Endothelial cell of umbilical vein (primary cell): ENCODE results near the gene EPX. TPM values are rescaled to one million over a fixed set of nuclear protein-coding genes. Genes with fewer than 3 reads are reported as not detected.

Source experiments
- BruUV-seq: library from RNA; stranded (reverse); fragments of 400-500 nt; replicated peaks from 2 replicates; lab custom pipeline; 2021; lab: Mats Ljungman, UMichigan
- CTCF ChIA-PET: fragments of 300-600, 350-600 bp; sonication (Branson Sonifier 250); formaldehyde crosslinking; loops from one replicate; lab custom pipeline; 2021; ENCODE audit warnings: antibody characterized with exemption, inconsistent platforms; lab: Charles Lee
- POLR2A ChIA-PET: fragments of 300-600, 350-600 bp; sonication (Branson Sonifier 250); formaldehyde crosslinking; loops from one replicate; lab custom pipeline; 2021; ENCODE audit warnings: antibody characterized with exemption, inconsistent platforms; lab: Charles Lee
- DNase-seq: peaks from one replicate; pipeline ENCODE4 v3.0.0-alpha.2; 2011; ENCODE audit warnings: low read depth, low spot score
- FAIRE-seq: peaks from 2 replicates; lab custom pipeline; 2011; peaks lifted over from hg19 to GRCh38; lab: Jason Lieb, UNC
- H2AFZ ChIP-seq: 2 replicates; pipeline ENCODE4 v1.6.0; 2012; ENCODE audit warnings: low read depth, low read length, control low read depth, inconsistent platforms
- H3K27ac ChIP-seq: 2 replicates; pipeline ENCODE4 v1.5.1; 2011; ENCODE audit warnings: low read depth, mild to moderate bottlenecking, control low read depth, low read length, moderate library complexity; ENCODE audit not compliant: insufficient read depth
- H3K27me3 ChIP-seq, 2 experiments: 2 replicates each; pipeline versions ENCODE4 v1.6.0 to v1.6.1; 2011; ENCODE audit warnings: low read length in 2 of 2, mixed read lengths in 1 of 2; ENCODE audit not compliant: control insufficient read depth in 2 of 2, insufficient read depth in 2 of 2
- H3K36me3 ChIP-seq, 2 experiments: 2 replicates in 1 of 2; 3 replicates in 1 of 2; pipeline ENCODE4 v1.5.1; 2011; ENCODE audit warnings: low read length in 2 of 2, mild to moderate bottlenecking in 1 of 2, moderate library complexity in 1 of 2; ENCODE audit not compliant: control insufficient read depth in 2 of 2, insufficient read depth in 2 of 2; ENCODE audit errors: extremely low read depth in 1 of 2
- H3K4me1 ChIP-seq: 3 replicates; pipeline ENCODE4 v1.5.1; 2011; ENCODE audit warnings: mild to moderate bottlenecking, low read length; ENCODE audit not compliant: control insufficient read depth, insufficient read depth; ENCODE audit errors: extremely low read depth
- H3K4me2 ChIP-seq: 2 replicates; pipeline ENCODE4 v1.6.1; 2011; ENCODE audit warnings: low read length, control low read depth, mixed read lengths; ENCODE audit not compliant: insufficient read depth
- H3K4me3 ChIP-seq, 3 experiments: fragments of 200-600 bp in 1 of 3; sonication (generic), shearing (Covaris generic) in 1 of 3; replicated peaks in 1 of 3; 2 replicates each; pipeline ENCODE4 v1.5.1; 2011 to 2016; ENCODE audit warnings: control low read depth in 3 of 3, low read length in 3 of 3, mild to moderate bottlenecking in 2 of 3, inconsistent platforms in 1 of 3, low read depth in 1 of 3, moderate library complexity in 1 of 3; ENCODE audit not compliant: insufficient read depth in 1 of 3
- H3K79me2 ChIP-seq: 2 replicates; pipeline ENCODE4 v1.6.0; 2012; ENCODE audit warnings: low read length, inconsistent platforms; ENCODE audit not compliant: control insufficient read depth, insufficient read depth
- H3K9ac ChIP-seq: replicated peaks from 2 replicates; pipeline ENCODE3; 2011; ENCODE audit warnings: low read length, control low read depth; ENCODE audit not compliant: insufficient read depth; ENCODE audit errors: extremely low read depth
- H3K9me1 ChIP-seq: replicated peaks from 3 replicates; pipeline ENCODE4 v1.6.0; 2011; ENCODE audit warnings: mild to moderate bottlenecking, low read length; ENCODE audit not compliant: control insufficient read depth, insufficient read depth; ENCODE audit errors: extremely low read depth
- H3K9me3 ChIP-seq: replicated peaks from 2 replicates; pipeline ENCODE4 v1.5.1; 2012; ENCODE audit warnings: low read length, inconsistent platforms; ENCODE audit not compliant: control insufficient read depth, insufficient read depth
- H4K20me1 ChIP-seq: replicated peaks from 2 replicates; pipeline ENCODE3; 2011; ENCODE audit warnings: mild to moderate bottlenecking, low read length; ENCODE audit not compliant: control insufficient read depth, insufficient read depth; ENCODE audit errors: extremely low read depth
- EZH2 ChIP-seq: IDR thresholded peaks from 2 replicates; pipeline ENCODE4 v1.6.1; 2012; ENCODE audit warnings: borderline replicate concordance, low read depth, mild to moderate bottlenecking, moderate library complexity, low read length, inconsistent platforms; ENCODE audit not compliant: severe bottlenecking
- FOS ChIP-seq: IDR thresholded peaks from 2 replicates; pipeline ENCODE4 v1.6.1; 2011; ENCODE audit warnings: mild to moderate bottlenecking, low read length, moderate library complexity, borderline replicate concordance; ENCODE audit not compliant: insufficient read depth
- GATA2 ChIP-seq: IDR thresholded peaks from 2 replicates; pipeline ENCODE4 v1.7.0; 2011; ENCODE audit warnings: low read depth, mild to moderate bottlenecking, moderate library complexity, mixed read lengths, low read length; ENCODE audit not compliant: insufficient read length, insufficient read depth
- JUN ChIP-seq: IDR thresholded peaks from 2 replicates; pipeline ENCODE4 v1.6.1; 2011; ENCODE audit warnings: borderline replicate concordance, low read depth; ENCODE audit not compliant: insufficient read length, insufficient read depth
- MYC ChIP-seq: IDR thresholded peaks from one replicate; pipeline ENCODE4 v1.6.1; 2011; ENCODE audit warnings: mild to moderate bottlenecking, low read depth, low read length
- POLR2A ChIP-seq: IDR thresholded peaks from 2 replicates; pipeline ENCODE4 v1.6.1; 2012; ENCODE audit warnings: low read depth, mild to moderate bottlenecking, control low read depth, low read length
- POLR2AphosphoS5 ChIP-seq: IDR thresholded peaks from 2 replicates; pipeline ENCODE4 v1.6.1; 2012; ENCODE audit warnings: low read depth, mild to moderate bottlenecking, control low read depth, low read length, moderate library complexity; ENCODE audit not compliant: insufficient read depth
- dilution Hi-C: fragments of 300-500 bp; cut with MboI; formaldehyde crosslinking; loops from one replicate; pipeline ENCODE4 v1.15.0; 2019; ENCODE audit warnings: low sequenced_read_pairs; ENCODE audit not compliant: extremely low pct_ligation_motif_present
- intact Hi-C: fragments of 100-400 bp; cut with micrococcal nuclease; formaldehyde crosslinking; loops from one replicate; pipeline ENCODE4 v1.10.0; 2022
- polyA plus RNA-seq, 4 experiments: library from polyadenylated mRNA; depleted of rRNA in 3 of 4; stranded (reverse) in 3 of 4; unstranded in 1 of 4; fragments of >200 nt; gene quantifications; 2 replicates each; pipeline versions ENCODE4 v1.2.1 to v1.2.3, GENCODE V29; 2011 to 2012; ENCODE audit warnings: missing spikeins in 1 of 4
- total RNA-seq: library from RNA; stranded (reverse); gene quantifications from 2 replicates; pipeline ENCODE4 v1.2.3, GENCODE V29; 2021
- TF ChIP-seq, protein P1 (sequence below), 2 donors: IDR thresholded peaks; 1 replicate in 1 of 2; 2 replicates in 1 of 2; pipeline ENCODE4 v1.5.1; 2011; ENCODE audit warnings: low read length in 2 of 2, mild to moderate bottlenecking in 2 of 2, moderate library complexity in 2 of 2, control low read depth in 1 of 2, inconsistent platforms in 1 of 2, low read depth in 1 of 2; ENCODE audit not compliant: insufficient read depth in 1 of 2; ENCODE audit errors: extremely low read depth in 1 of 2
- TF ChIP-seq, protein P2 (sequence below): IDR thresholded peaks from 2 replicates; pipeline ENCODE4 v1.6.1; 2011; ENCODE audit not compliant: insufficient read depth, insufficient read length

The EPX gene
- total and polyA plus RNA-seq, 2 donors (not counting 3 experiments of a cell fraction or from before 2014, with no cell fraction given), result not detected

DNA sequence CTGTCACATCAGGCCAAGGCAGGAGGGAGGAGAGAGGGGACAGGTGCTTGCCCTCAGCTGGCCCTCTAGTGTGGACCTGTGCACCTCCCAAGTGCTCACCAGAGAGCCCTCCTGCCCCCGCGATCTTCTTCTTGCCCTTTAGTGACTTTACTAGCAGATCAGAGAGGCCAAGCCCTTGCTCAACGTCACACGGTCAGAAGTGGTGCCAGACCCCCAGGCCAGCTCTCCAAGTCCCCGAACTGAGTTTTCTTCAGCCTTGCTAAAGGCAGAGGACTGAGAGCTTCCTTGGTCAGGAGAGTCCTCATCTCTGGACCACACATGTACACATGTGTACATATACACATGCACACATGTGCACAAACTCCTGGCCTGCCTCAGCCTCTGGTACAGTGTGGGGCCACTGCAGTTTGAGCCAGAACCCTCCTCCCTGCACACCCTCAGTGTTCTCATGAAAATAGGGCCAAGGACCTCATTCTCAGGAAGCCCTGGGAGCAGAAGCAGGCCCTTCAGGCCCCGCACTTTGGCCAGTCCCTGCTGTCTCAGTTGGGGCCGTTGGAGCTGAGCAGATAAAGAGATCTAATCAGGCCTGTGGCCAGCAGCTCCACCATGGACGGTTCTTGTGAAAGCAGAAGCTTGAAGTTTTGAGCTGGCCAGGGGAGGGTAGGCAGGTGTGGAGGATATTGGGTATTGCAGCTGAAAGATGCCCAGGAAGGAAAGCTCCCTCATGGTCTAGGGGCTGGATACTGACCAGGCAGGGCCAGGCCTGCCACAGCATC is 7.4 kb upstream of the EPX start:
- Histone ChIP-seq H3K27ac (no peak overlapping the region), H3K9me1 (no peaks in the 10 kb centered on the region), H3K4me1 (no peaks in the 10 kb centered on the region), H2AFZ (no peak overlapping the region), H3K9me3 (no peaks in the 10 kb centered on the region), H3K4me3 (no peak overlapping the region), H4K20me1 (no peaks in the 10 kb centered on the region), H3K9ac (no peak overlapping the region), H3K4me2 (no peak overlapping the region), H3K79me2 (no peaks in the 10 kb centered on the region), H3K36me3 (no peaks in the 10 kb centered on the region), H3K27me3 (no peaks in the 10 kb centered on the region)
- ChIA-PET POLR2A (no interaction called here), CTCF (interaction anchor here (1.1 to 1.6 kb wide), 2 partner anchors 10 to 16 kb away, joined by 3 to 6 read pairs; no protein-coding TSS in a partner anchor)
- TF ChIP-seq, protein P1, sequence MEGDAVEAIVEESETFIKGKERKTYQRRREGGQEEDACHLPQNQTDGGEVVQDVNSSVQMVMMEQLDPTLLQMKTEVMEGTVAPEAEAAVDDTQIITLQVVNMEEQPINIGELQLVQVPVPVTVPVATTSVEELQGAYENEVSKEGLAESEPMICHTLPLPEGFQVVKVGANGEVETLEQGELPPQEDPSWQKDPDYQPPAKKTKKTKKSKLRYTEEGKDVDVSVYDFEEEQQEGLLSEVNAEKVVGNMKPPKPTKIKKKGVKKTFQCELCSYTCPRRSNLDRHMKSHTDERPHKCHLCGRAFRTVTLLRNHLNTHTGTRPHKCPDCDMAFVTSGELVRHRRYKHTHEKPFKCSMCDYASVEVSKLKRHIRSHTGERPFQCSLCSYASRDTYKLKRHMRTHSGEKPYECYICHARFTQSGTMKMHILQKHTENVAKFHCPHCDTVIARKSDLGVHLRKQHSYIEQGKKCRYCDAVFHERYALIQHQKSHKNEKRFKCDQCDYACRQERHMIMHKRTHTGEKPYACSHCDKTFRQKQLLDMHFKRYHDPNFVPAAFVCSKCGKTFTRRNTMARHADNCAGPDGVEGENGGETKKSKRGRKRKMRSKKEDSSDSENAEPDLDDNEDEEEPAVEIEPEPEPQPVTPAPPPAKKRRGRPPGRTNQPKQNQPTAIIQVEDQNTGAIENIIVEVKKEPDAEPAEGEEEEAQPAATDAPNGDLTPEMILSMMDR (IDR thresholded peaks at IDR 0.05; ENCODE audit: extremely low read depth in 1 of 2, insufficient read depth in 1 of 2, low read depth in 1 of 2, low read length in 2 of 2), result no peak
- TF ChIP-seq POLR2AphosphoS5, result no peak
- TF ChIP-seq GATA2, result no peak
- no peak for TF ChIP-seq FOS
- no peak for TF ChIP-seq MYC
- TF ChIP-seq, protein P2, sequence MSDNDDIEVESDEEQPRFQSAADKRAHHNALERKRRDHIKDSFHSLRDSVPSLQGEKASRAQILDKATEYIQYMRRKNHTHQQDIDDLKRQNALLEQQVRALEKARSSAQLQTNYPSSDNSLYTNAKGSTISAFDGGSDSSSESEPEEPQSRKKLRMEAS, result no peak
- TF ChIP-seq POLR2A, result no peak
- TF ChIP-seq EZH2, result no peak
- TF ChIP-seq JUN, result no peak
- no TSS peak for BruUV-seq
- no peak for FAIRE-seq
- dilution Hi-C loops, result no loop called here
- no peak for DNase-seq
- intact Hi-C loops, result no loop called here
